ENCODE measurements around the gene BACE1-AS. TPM values are rescaled to one million over a fixed set of nuclear protein-coding genes. Genes with fewer than 3 reads are reported as not detected.

BACE1-AS gene
- total and polyA plus RNA-seq, 2 donors (not counting 1 experiment from before 2014, with no cell fraction given): 4.2 to 4.5 TPM

DNA sequence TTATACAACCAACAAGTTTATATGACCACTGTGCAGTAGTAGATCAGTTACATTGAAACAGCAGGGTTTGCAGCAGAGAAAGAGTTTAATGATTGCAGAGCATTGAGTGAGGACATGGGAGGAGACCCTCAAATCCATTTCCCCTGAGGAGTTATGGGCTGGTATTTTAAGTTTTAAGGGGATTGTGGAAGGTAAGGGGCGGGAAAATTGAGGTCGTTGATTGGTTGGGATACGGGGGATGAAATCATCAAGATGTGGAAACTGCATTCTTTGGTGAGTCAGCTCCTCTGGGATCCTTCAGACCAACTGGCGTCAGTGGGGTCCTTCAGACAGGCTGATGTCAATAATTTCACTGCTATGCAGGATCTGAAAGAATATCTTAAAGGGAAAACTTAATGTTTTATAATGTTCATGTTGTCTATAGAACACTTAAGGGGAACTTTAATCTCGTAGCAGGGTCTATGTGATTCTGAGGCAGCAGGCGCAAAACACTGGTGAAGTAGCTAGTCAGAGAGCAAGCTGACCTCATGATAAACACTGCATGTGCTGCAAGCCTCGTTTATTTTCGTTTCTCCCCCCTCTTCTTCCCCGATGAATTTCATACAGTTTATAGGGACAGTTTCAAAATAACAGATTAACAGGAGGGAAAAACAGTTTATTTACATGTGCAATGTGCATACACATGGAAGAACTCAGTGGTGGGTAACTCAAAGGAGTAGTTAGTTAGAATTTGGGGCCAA is 17.4 kb upstream of the BACE1-AS start:
- Histone ChIP-seq H3K4me2 (ENCODE audit: extremely low read depth, insufficient read depth, low read length) (no peak overlapping the region), H2AFZ (ENCODE audit: low read length) (no peak overlapping the region)

GRCh38 chr11:117278347-117278746 is 12.8 kb upstream of the BACE1-AS start:
- Histone ChIP-seq H3K27ac (ENCODE audit: insufficient read depth, low read length) (no peak overlapping the region), H3K4me2 (ENCODE audit: extremely low read depth, insufficient read depth, low read length) (no peak overlapping the region), H3K27me3 (ENCODE audit: control insufficient read depth, insufficient read depth, low read length) (no peaks in the 10 kb centered on the region), H3K9me3 (ENCODE audit: control insufficient read depth, insufficient read depth, low read depth, low read length) (no peaks in the 10 kb centered on the region), H2AFZ (ENCODE audit: low read length) (no peak overlapping the region), H3K36me3 (ENCODE audit: control insufficient read depth, insufficient read depth, low read length) (no peaks in the 10 kb centered on the region), H4K20me1 (ENCODE audit: control insufficient read depth, extremely low read depth, insufficient read depth, low read length) (no peaks in the 10 kb centered on the region), H3K4me3 (replicated peaks in 1 of 4; ENCODE audit: control extremely low read depth in 1 of 4, insufficient read depth in 1 of 4, low read depth in 3 of 4, low read length in 4 of 4) (no peak overlapping the region), H3K4me1 (ENCODE audit: control insufficient read depth, extremely low read depth, insufficient read depth, low read length) (peaks cover 14% of the 10 kb centered on the region), H3K9ac (ENCODE audit: insufficient read depth, low read length) (no peak overlapping the region), H3K79me2 (ENCODE audit: control insufficient read depth, insufficient read depth, low read length) (no peaks in the 10 kb centered on the region)
- DNase-seq (ENCODE audit: low read depth in 2 of 2): no peak
- no peak for TF ChIP-seq EZH2 (IDR thresholded peaks at IDR 0.05; ENCODE audit: low read length, missing control alignments)
- TF ChIP-seq, protein P1, sequence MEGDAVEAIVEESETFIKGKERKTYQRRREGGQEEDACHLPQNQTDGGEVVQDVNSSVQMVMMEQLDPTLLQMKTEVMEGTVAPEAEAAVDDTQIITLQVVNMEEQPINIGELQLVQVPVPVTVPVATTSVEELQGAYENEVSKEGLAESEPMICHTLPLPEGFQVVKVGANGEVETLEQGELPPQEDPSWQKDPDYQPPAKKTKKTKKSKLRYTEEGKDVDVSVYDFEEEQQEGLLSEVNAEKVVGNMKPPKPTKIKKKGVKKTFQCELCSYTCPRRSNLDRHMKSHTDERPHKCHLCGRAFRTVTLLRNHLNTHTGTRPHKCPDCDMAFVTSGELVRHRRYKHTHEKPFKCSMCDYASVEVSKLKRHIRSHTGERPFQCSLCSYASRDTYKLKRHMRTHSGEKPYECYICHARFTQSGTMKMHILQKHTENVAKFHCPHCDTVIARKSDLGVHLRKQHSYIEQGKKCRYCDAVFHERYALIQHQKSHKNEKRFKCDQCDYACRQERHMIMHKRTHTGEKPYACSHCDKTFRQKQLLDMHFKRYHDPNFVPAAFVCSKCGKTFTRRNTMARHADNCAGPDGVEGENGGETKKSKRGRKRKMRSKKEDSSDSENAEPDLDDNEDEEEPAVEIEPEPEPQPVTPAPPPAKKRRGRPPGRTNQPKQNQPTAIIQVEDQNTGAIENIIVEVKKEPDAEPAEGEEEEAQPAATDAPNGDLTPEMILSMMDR (conservative IDR thresholded peaks at IDR 0.05 in 1 of 2, IDR thresholded peaks at IDR 0.05 in 1 of 2; ENCODE audit: low read depth in 1 of 2, low read length in 2 of 2): no peak

More for the DNA sequence above, 17.4 kb upstream of the BACE1-AS start:
- H3K27me3 ChIP-seq (ENCODE audit: control insufficient read depth, insufficient read depth, low read length): no peaks in the 10 kb centered on the region
- peak; percentile 85 to 89 for DNase-seq (ENCODE audit: low read depth in 2 of 2)
- no peaks in the 10 kb centered on the region for H3K4me1 ChIP-seq (ENCODE audit: control insufficient read depth, extremely low read depth, insufficient read depth, low read length)
- no peaks in the 10 kb centered on the region for H3K79me2 ChIP-seq (ENCODE audit: control insufficient read depth, insufficient read depth, low read length)
- H4K20me1 ChIP-seq (ENCODE audit: control insufficient read depth, extremely low read depth, insufficient read depth, low read length): no peaks in the 10 kb centered on the region
- H3K9ac ChIP-seq (ENCODE audit: insufficient read depth, low read length): no peak overlapping the region
- no peaks in the 10 kb centered on the region for H3K9me3 ChIP-seq (ENCODE audit: control insufficient read depth, insufficient read depth, low read depth, low read length)
- peak overlapping the region; percentile 63 for H3K27ac ChIP-seq (ENCODE audit: insufficient read depth, low read length)
- no peaks in the 10 kb centered on the region for H3K36me3 ChIP-seq (ENCODE audit: control insufficient read depth, insufficient read depth, low read length)
- TF ChIP-seq, protein P1 (conservative IDR thresholded peaks at IDR 0.05 in 1 of 2, IDR thresholded peaks at IDR 0.05 in 1 of 2; ENCODE audit: low read depth in 1 of 2, low read length in 2 of 2): no peak
- no peak for TF ChIP-seq EZH2 (IDR thresholded peaks at IDR 0.05; ENCODE audit: low read length, missing control alignments)
- H3K4me3 ChIP-seq (replicated peaks in 1 of 4; ENCODE audit: control extremely low read depth in 1 of 4, insufficient read depth in 1 of 4, low read depth in 3 of 4, low read length in 4 of 4): peak overlapping the region in 1 of 4 experiments; percentile 34

DNA sequence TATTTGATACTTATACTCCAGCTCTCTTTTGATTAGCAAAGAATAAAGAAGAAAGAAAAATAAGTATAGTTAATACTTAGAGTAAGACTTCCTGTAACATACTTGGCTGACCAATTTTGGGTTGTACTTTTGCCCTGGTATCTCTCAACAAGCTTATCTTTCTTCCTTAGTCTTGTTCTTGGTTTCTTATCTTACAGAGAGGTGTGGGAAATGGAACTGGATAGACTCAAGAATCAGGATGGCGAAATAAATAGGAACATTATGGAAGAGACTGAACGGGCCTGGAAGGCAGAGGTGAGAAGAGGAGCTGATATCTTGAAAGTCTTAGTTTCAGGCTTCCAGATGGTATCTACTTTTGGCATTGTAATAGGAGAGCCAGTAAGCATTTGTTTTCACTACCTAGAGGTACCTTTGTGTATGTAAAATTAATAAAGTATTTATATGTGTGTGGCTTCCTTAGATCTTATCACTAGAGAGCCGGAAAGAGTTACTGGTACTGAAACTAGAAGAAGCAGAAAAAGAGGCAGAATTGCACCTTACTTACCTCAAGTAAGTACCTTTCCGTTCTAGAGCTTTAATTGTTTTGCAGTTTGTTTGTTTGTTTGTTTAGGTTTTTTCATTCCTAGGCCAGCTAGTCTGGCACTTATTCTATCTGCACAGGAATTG is 11.3 kb upstream of the BACE1-AS start:
- Histone ChIP-seq H4K20me1 (ENCODE audit: control insufficient read depth, extremely low read depth, insufficient read depth, low read length) (no peaks in the 10 kb centered on the region), H3K4me3 (replicated peaks in 1 of 4; ENCODE audit: control extremely low read depth in 1 of 4, insufficient read depth in 1 of 4, low read depth in 3 of 4, low read length in 4 of 4) (no peak overlapping the region), H3K27ac (ENCODE audit: insufficient read depth, low read length) (no peak overlapping the region), H3K9ac (ENCODE audit: insufficient read depth, low read length) (no peak overlapping the region), H3K27me3 (ENCODE audit: control insufficient read depth, insufficient read depth, low read length) (no peaks in the 10 kb centered on the region), H3K36me3 (ENCODE audit: control insufficient read depth, insufficient read depth, low read length) (no peaks in the 10 kb centered on the region), H3K4me2 (ENCODE audit: extremely low read depth, insufficient read depth, low read length) (no peak overlapping the region), H2AFZ (ENCODE audit: low read length) (no peak overlapping the region), H3K9me3 (ENCODE audit: control insufficient read depth, insufficient read depth, low read depth, low read length) (no peaks in the 10 kb centered on the region), H3K79me2 (ENCODE audit: control insufficient read depth, insufficient read depth, low read length) (no peaks in the 10 kb centered on the region), H3K4me1 (ENCODE audit: control insufficient read depth, extremely low read depth, insufficient read depth, low read length) (peaks cover 14% of the 10 kb centered on the region)
- TF ChIP-seq, protein P1 (conservative IDR thresholded peaks at IDR 0.05 in 1 of 2, IDR thresholded peaks at IDR 0.05 in 1 of 2; ENCODE audit: low read depth in 1 of 2, low read length in 2 of 2): no peak
- TF ChIP-seq EZH2 (IDR thresholded peaks at IDR 0.05; ENCODE audit: low read length, missing control alignments): no peak
- peak in 1 of 2 donors; percentile 21 for DNase-seq (ENCODE audit: low read depth in 2 of 2)
